ENCODE results near the gene PCOLCE2.

GRCh38 chr3:142863010-142863817, 25.7 kb downstream of the PCOLCE2 start:
- TF ChIP-seq, protein P1, sequence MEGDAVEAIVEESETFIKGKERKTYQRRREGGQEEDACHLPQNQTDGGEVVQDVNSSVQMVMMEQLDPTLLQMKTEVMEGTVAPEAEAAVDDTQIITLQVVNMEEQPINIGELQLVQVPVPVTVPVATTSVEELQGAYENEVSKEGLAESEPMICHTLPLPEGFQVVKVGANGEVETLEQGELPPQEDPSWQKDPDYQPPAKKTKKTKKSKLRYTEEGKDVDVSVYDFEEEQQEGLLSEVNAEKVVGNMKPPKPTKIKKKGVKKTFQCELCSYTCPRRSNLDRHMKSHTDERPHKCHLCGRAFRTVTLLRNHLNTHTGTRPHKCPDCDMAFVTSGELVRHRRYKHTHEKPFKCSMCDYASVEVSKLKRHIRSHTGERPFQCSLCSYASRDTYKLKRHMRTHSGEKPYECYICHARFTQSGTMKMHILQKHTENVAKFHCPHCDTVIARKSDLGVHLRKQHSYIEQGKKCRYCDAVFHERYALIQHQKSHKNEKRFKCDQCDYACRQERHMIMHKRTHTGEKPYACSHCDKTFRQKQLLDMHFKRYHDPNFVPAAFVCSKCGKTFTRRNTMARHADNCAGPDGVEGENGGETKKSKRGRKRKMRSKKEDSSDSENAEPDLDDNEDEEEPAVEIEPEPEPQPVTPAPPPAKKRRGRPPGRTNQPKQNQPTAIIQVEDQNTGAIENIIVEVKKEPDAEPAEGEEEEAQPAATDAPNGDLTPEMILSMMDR (IDR thresholded peaks at IDR 0.05; ENCODE audit: insufficient read depth, low read depth, low read length): no peak
- TF ChIP-seq EZH2 (IDR thresholded peaks at IDR 0.05; ENCODE audit: insufficient read depth, low read length): no peak

All from astrocyte (in vitro differentiated cells and primary cell).